Panc1 (cell line): ENCODE data around the gene ANKLE1. TPM values are rescaled to one million over a fixed set of nuclear protein-coding genes. Genes with fewer than 3 reads are reported as not detected.
A peak's percentile ranks its signal among the peaks of the same experiment; 100 is the strongest.

ENCODE experiments used
- ATAC-seq: fragments of 200-7000 bp; cut with Tn5 transposase; 2 replicates; pipeline ENCODE4 v1.9.1; 2020; ENCODE audit warnings: mild to moderate bottlenecking, moderate library complexity
- BruUV-seq: library from RNA; stranded (reverse); fragments of 400-500 nt; replicated peaks from 2 replicates; lab custom pipeline; 2021; lab: Mats Ljungman, UMichigan
- CTCF ChIA-PET: fragments of 300-600 bp; sonication (Branson Sonifier 250); formaldehyde crosslinking; loops from one replicate; lab custom pipeline; 2022; ENCODE audit warnings: antibody characterized with exemption; lab: Charles Lee
- POLR2A ChIA-PET: fragments of 300-600 bp; sonication (Branson Sonifier 250); formaldehyde crosslinking; loops from one replicate; lab custom pipeline; 2022; ENCODE audit warnings: antibody characterized with exemption; lab: Charles Lee
- DNase-seq: peaks from one replicate; pipeline ENCODE4 v3.0.0-alpha.2; 2010; ENCODE audit warnings: low read depth, low spot score
- H3K27ac ChIP-seq: 2 replicates; pipeline ENCODE4 v1.5.1; 2011; ENCODE audit warnings: mild to moderate bottlenecking, low read length, inconsistent platforms
- H3K27me3 ChIP-seq: fragments of 200-500 bp; sonication (Bioruptor generic); 2 replicates; pipeline ENCODE4 v1.6.0; 2014; ENCODE audit warnings: low read length, inconsistent platforms; ENCODE audit not compliant: control insufficient read depth, insufficient read depth
- H3K36me3 ChIP-seq: fragments of 200-500 bp; sonication (Bioruptor generic); 2 replicates; pipeline ENCODE4 v1.5.1; 2014; ENCODE audit warnings: inconsistent platforms, mild to moderate bottlenecking, low read length, moderate library complexity; ENCODE audit not compliant: control insufficient read depth, insufficient read depth
- H3K4me1 ChIP-seq: 2 replicates; pipeline ENCODE4 v1.5.1; 2011; ENCODE audit warnings: inconsistent platforms, mild to moderate bottlenecking, low read length, moderate library complexity; ENCODE audit not compliant: control insufficient read depth, insufficient read depth
- H3K4me3 ChIP-seq, 2 experiments: 2 replicates each; pipeline ENCODE4 v1.5.1; 2011 to 2012; ENCODE audit warnings: low read depth in 2 of 2, low read length in 2 of 2, mild to moderate bottlenecking in 2 of 2, inconsistent platforms in 1 of 2, moderate library complexity in 1 of 2
- H3K9me3 ChIP-seq: fragments of 200-500 bp; sonication (Bioruptor generic); 2 replicates; pipeline ENCODE4 v1.5.1; 2014; ENCODE audit warnings: low read depth, mild to moderate bottlenecking, inconsistent platforms, low read length, moderate library complexity; ENCODE audit not compliant: control insufficient read depth, insufficient read depth
- CTCF ChIP-seq: fragments of 450-650 bp; IDR thresholded peaks from 2 replicates; pipeline ENCODE4 v1.5.1; 2017; ENCODE audit warnings: mild to moderate bottlenecking
- POLR2AphosphoS5 ChIP-seq: IDR thresholded peaks from 2 replicates; pipeline ENCODE4 v1.6.1; 2012; ENCODE audit warnings: mild to moderate bottlenecking, low read depth, low read length, moderate library complexity
- REST ChIP-seq, 2 experiments: IDR thresholded peaks; 2 replicates each; pipeline ENCODE4 v1.6.1; 2011 to 2012; ENCODE audit warnings: low read depth in 2 of 2, control low read depth in 1 of 2, low read length in 1 of 2, mild to moderate bottlenecking in 1 of 2, moderate library complexity in 1 of 2; ENCODE audit not compliant: insufficient read depth in 1 of 2
- SIN3A ChIP-seq: IDR thresholded peaks from 2 replicates; pipeline ENCODE4 v1.6.1; 2012; ENCODE audit warnings: low read depth, mild to moderate bottlenecking, low read length, moderate library complexity, borderline replicate concordance; ENCODE audit not compliant: insufficient read depth
- TCF7L2 ChIP-seq: IDR thresholded peaks from 2 replicates; pipeline ENCODE4 v1.6.1; 2011; ENCODE audit warnings: mild to moderate bottlenecking, low read depth, low read length, inconsistent platforms
- in situ Hi-C: cut with HindIII; loops from 2 replicates; pipeline ENCODE4 v1.10.0; 2016; ENCODE audit warnings: low sequenced_read_pairs, low pct_unique_long_range_greater_than_20kb
- intact Hi-C: fragments of 100-400 bp; cut with micrococcal nuclease; formaldehyde crosslinking; loops from one replicate; pipeline ENCODE4 v1.10.0; 2022; ENCODE audit not compliant: unreplicated experiment
- total RNA-seq: library from RNA; stranded (reverse); gene quantifications from one replicate; pipeline ENCODE4 v1.2.1, GENCODE V29; 2021; ENCODE audit not compliant: unreplicated experiment

ANKLE1 gene
- total RNA-seq, 1 experiment from 2014 or later, result 1.1 TPM

- Histone ChIP-seq H3K27ac (peak within 1 kb of the TSS; percentile 92), H3K4me3 (peak within 1 kb of the TSS; percentile 81 to 91), H3K27me3 (no peaks in the 10 kb centered on the region), H3K9me3 (no peaks in the 10 kb centered on the region), H3K4me1 (peaks cover 35% of the 10 kb centered on the region), H3K36me3 (peaks cover 7% of the 10 kb centered on the region)
- peak; percentile 86 for ATAC-seq
- TF ChIP-seq REST (IDR thresholded peaks at IDR 0.05; ENCODE audit: insufficient read depth in 1 of 2, low read depth in 2 of 2, low read length in 1 of 2) (no peak), SIN3A (peak; percentile 52; the same call in 1 of the 2 replicates), CTCF (no peak), TCF7L2 (0 out of 2 replicates have a peak, but pooled peaks have one; percentile 47), POLR2AphosphoS5 (peak; percentile 60)
- CTCF ChIA-PET, result interaction anchor here (0.5 to 0.8 kb wide), 2 partner anchors 28 to 34 kb away, joined by 4 to 11 read pairs; partner anchors contain the start of gene ANKLE1
- in situ Hi-C loops, result no loop called here
- BruUV-seq, result TSS peak; percentile 76
- intact Hi-C loops, result loop anchor here (10.0 kb wide), 1 partner anchor 1085 kb away; the partner anchor contains the start of gene LRRC25
- POLR2A ChIA-PET, result interaction anchor here (0.6 kb wide), 1 partner anchor 122 kb away, joined by 4 read pairs; no protein-coding TSS in a partner anchor
- DNase-seq, result peak; percentile 98
Measured at GRCh38 chr19:17309198-17309964, 27.7 kb downstream of the ANKLE1 start, which contains the start of gene DDA1. Gene DDA1 (plus strand): TSS chr19:17309563. CDS start chr19:17309655, 92 bp downstream.

GRCh38 chr19:17309965-17310461 lies 28.3 kb downstream of the ANKLE1 start:
- POLR2A ChIA-PET, result no interaction called here
- BruUV-seq, result no TSS peak
- Histone ChIP-seq H3K9me3 (no peaks in the 10 kb centered on the region), H3K4me3 (peak overlapping the region; percentile 81 to 91), H3K27me3 (no peaks in the 10 kb centered on the region), H3K4me1 (peaks cover 29% of the 10 kb centered on the region), H3K36me3 (peaks cover 7% of the 10 kb centered on the region), H3K27ac (peak overlapping the region; percentile 92)
- ATAC-seq (no peak), DNase-seq (no peak)
- intact Hi-C loops (loop anchor here (10.0 kb wide), 1 partner anchor 1085 kb away; the partner anchor contains the start of gene LRRC25), in situ Hi-C loops (no loop called here)
- TF ChIP-seq SIN3A, result peak; percentile 23; the same call in 1 of the 2 replicates
- no peak for TF ChIP-seq TCF7L2
- CTCF ChIA-PET, result interaction anchor here (0.5 to 0.6 kb wide), 2 partner anchors 16 to 650 kb away, joined by 3 to 4 read pairs; no protein-coding TSS in a partner anchor
